AG04450 (cell line): Measurements from ENCODE around the gene RAI1. TPM values are rescaled to one million over a fixed set of nuclear protein-coding genes. Genes with fewer than 3 reads are reported as not detected.

ENCODE experiments used
- CTCF ChIA-PET: fragments of 300-600, 350-600 bp; formaldehyde crosslinking; extraction: SDS; loops from one replicate; lab custom pipeline; 2022; ENCODE audit warnings: antibody characterized with exemption, inconsistent platforms; lab: Charles Lee
- POLR2A ChIA-PET: fragments of 350-600 bp; formaldehyde crosslinking; extraction: SDS; loops from one replicate; lab custom pipeline; 2021; ENCODE audit warnings: antibody characterized with exemption, inconsistent platforms; lab: Yijun Ruan, JAX
- DNase-seq: peaks from one replicate; pipeline ENCODE4 v3.0.0-alpha.2; 2011; ENCODE audit warnings: low read depth, low spot score
- H3K27ac ChIP-seq: one replicate; pipeline ENCODE4 v1.5.1; 2012; ENCODE audit warnings: low read depth, low read length, control low read depth
- H3K27me3 ChIP-seq: one replicate; pipeline ENCODE4 v1.6.0; 2012; ENCODE audit warnings: low read length; ENCODE audit not compliant: control insufficient read depth, insufficient read depth
- H3K4me3 ChIP-seq: 2 replicates; pipeline ENCODE4 v1.5.1; 2011; ENCODE audit warnings: mild to moderate bottlenecking, low read depth, low read length, control low read depth
- H3K9me3 ChIP-seq: 2 replicates; pipeline ENCODE4 v1.5.1; 2012; ENCODE audit warnings: low read length; ENCODE audit not compliant: control insufficient read depth, insufficient read depth
- polyA plus RNA-seq: library from polyadenylated mRNA; depleted of rRNA; stranded (reverse); fragments of >200 nt; gene quantifications from 2 replicates; pipeline ENCODE4 v1.2.3, GENCODE V29; 2011
- TF ChIP-seq, protein P1 (sequence below): IDR thresholded peaks from 2 replicates; pipeline ENCODE4 v1.5.1; 2011; ENCODE audit warnings: low read depth, low read length, control low read depth, inconsistent platforms

Gene RAI1
- polyA plus RNA-seq, 1 experiment = 2.1 TPM

DNA sequence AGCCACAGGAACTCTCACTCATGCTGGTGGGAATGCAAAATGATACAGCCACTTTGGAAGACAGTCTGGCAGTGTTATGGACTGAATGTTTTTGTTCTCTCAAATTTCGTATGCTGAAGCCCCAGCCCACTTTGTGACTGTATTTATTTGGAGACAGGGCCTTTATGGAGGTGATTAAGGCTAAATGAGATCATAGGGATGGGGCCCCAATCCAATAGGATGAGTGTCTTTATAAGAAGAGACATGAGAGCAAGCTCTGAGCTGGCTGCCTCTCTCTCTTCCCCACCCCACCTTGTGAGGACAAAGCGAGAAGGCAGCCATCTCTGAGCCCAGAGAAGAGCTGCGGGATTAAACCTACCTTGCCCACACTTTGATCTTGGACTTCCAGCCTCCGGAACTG lies 21.9 kb upstream of the RAI1 start:
- no peaks in the 10 kb centered on the region for H3K27me3 ChIP-seq

DNA sequence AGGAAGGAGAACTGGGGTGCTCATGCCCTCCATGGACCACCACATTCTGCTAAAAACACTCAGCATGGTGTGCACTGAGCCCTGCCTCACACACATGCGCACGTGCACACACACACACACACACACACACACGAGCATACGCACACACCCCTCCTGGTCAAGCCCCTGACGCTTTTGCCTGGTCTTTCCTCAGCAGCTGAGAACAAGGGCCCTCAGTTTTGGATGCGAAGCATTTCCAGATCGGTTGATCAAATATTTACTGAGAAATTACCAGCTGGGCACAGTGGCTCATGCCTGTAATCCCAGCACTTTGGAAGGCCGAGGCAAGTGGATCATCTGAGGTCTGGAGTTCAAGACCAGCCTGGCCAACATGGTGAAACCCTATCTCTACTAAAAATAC lies 20.1 kb upstream of the RAI1 start:
- H3K27me3 ChIP-seq = no peaks in the 10 kb centered on the region
- CTCF ChIA-PET = interaction anchor here (0.9 kb wide), 1 partner anchor 20 kb away, joined by 3 read pairs; the partner anchor contains the start of gene RAI1
- H3K27ac ChIP-seq = no peak overlapping the region
- H3K9me3 ChIP-seq = peaks cover 25% of the 10 kb centered on the region
- POLR2A ChIA-PET = no interaction called here
- no peak for DNase-seq
- H3K4me3 ChIP-seq = no peak overlapping the region
- TF ChIP-seq, protein P1, sequence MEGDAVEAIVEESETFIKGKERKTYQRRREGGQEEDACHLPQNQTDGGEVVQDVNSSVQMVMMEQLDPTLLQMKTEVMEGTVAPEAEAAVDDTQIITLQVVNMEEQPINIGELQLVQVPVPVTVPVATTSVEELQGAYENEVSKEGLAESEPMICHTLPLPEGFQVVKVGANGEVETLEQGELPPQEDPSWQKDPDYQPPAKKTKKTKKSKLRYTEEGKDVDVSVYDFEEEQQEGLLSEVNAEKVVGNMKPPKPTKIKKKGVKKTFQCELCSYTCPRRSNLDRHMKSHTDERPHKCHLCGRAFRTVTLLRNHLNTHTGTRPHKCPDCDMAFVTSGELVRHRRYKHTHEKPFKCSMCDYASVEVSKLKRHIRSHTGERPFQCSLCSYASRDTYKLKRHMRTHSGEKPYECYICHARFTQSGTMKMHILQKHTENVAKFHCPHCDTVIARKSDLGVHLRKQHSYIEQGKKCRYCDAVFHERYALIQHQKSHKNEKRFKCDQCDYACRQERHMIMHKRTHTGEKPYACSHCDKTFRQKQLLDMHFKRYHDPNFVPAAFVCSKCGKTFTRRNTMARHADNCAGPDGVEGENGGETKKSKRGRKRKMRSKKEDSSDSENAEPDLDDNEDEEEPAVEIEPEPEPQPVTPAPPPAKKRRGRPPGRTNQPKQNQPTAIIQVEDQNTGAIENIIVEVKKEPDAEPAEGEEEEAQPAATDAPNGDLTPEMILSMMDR = no peak

More for the DNA sequence above, 21.9 kb upstream of the RAI1 start:
- TF ChIP-seq, protein P1 = no peak
- H3K9me3 ChIP-seq = peaks cover 25% of the 10 kb centered on the region
- CTCF ChIA-PET = no interaction called here
- H3K27ac ChIP-seq = no peak overlapping the region
- no peak overlapping the region for H3K4me3 ChIP-seq
- no peak for DNase-seq
- POLR2A ChIA-PET = no interaction called here

DNA sequence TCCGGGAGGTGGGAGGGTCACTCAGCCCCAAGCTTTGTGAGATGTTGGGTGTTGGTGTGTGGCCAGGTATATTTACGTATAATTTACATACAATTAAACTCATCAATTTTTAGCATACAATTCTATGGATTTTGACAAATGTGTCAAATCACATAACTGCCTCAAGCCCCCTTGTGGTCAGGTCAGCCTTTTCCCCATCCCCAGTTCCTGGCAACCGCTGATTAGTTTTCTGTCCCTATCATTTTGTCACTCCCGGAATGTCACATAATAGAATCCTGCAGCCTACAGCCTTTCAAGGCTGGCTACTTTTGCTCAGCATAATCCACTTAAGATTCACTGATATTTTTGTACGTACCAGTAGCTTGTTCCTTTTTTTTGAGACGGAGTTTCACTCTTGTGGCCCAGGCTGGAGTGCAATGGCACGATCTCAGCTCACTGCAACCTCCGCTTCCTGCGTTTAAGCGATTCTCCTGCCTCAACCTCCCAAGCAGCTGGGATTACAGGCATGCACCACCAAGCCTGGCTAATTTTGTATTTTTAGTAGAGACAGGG lies 19.3 kb upstream of the RAI1 start:
- TF ChIP-seq, protein P1 = 0 out of 2 replicates have a peak, but pooled peaks have one; percentile 21
- H3K27me3 ChIP-seq = no peaks in the 10 kb centered on the region
- POLR2A ChIA-PET = no interaction called here
- DNase-seq = no peak
- H3K27ac ChIP-seq = no peak overlapping the region
- no peak overlapping the region for H3K4me3 ChIP-seq
- CTCF ChIA-PET = interaction anchor here (0.9 kb wide), 1 partner anchor 19 kb away, joined by 3 read pairs; the partner anchor contains the start of gene RAI1
- H3K9me3 ChIP-seq = peaks cover 23% of the 10 kb centered on the region

DNA sequence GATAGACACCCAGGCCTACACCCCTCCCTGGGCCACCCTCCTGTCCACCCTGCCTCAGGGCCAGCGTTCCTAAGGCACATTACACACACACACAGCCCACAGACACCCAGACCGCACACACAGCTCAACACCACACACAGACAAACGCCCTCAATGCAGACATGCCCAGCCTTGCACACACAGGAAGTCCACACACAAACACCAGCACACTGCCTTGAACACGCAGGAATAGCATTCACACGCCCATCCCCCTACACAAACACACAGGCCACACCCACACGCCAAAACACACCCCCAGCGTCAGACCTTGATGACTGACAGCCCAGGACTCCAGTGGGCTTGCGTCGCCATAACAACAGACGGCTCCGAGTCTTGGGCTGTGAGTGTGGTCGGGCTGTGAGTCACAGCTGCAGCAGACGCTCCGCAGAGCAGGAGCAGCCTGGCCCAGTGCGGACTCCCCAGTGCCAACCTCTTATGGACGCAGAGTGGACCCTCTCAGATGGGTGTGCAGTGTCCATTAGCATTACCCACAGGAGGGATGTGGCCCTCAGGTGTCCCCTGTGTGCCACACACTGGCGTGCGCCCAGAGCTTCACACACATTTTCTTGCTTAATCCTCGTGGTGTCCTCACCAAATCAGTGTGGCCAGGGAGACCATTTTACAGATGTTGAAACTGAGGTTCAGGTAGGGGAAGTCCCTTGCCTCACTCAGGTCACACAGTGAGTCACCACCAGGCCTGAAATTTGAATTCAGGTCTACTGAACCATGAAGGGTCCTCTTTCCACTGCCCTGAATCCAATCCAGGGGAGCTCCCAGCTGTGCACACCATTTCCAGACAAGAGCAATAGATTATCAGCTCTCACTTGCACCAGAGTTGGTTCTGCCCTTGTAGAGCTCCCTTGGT lies 17.8 kb upstream of the RAI1 start:
- DNase-seq = peak; percentile 92
- no peak overlapping the region for H3K27ac ChIP-seq
- CTCF ChIA-PET = interaction anchor here (0.9 to 1.7 kb wide), 2 partner anchors 17 to 21 kb away, joined by 3 to 4 read pairs; no protein-coding TSS in a partner anchor
- TF ChIP-seq, protein P1 = no peak
- peaks cover 9% of the 10 kb centered on the region for H3K9me3 ChIP-seq
- H3K27me3 ChIP-seq = no peaks in the 10 kb centered on the region
- POLR2A ChIA-PET = interaction anchor here (0.5 kb wide), 1 partner anchor 105 kb away, joined by 3 read pairs; no protein-coding TSS in a partner anchor
- H3K4me3 ChIP-seq = no peak overlapping the region
